IPS DF 4.7 (cell line): ENCODE results near the gene THEM5.

Experiments used
- DNase-seq: peaks from one replicate; pipeline ENCODE4 v3.0.0-alpha.2; 2013; ENCODE audit warnings: low spot score; ENCODE audit errors: extremely low read depth

Gene THEM5

GRCh38 chr1:151819976-151820623, 33.4 kb downstream of the THEM5 start:
- DNase-seq, result no peak

DNA sequence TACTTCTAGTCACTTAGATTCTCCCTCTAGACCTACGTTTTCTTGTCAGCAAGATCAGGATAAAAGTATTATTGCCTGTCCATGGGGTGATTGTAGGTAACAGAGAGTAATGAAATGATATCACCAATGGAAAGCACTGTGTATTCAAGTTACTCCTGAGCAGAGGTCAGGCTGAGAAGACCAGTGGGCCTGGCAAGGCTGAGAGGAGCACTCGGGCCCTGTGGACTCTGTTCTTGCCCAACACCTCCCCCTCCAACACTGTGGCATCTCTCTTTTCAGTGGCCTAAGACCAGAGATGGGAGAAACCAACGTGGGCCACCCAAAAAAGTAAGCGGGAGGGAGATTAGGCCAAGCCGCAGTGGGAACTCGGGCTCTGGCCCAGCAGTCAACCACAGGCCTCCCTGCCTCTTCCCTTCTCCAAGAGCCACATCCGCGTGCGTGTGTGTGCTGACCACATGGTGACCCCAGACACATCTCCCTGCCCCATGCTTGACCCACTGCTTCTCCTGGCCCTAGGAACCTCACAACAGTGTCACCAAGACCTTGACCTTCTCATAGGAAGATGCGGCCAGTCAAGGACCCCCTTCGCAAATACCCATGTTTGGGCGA, 34.2 kb downstream of the THEM5 start:
- DNase-seq, result no peak

GRCh38 chr1:151817353-151817730, 36.2 kb downstream of the THEM5 start:
- no peak for DNase-seq

GRCh38 chr1:151816548-151817352, 36.8 kb downstream of the THEM5 start:
- no peak for DNase-seq

DNA sequence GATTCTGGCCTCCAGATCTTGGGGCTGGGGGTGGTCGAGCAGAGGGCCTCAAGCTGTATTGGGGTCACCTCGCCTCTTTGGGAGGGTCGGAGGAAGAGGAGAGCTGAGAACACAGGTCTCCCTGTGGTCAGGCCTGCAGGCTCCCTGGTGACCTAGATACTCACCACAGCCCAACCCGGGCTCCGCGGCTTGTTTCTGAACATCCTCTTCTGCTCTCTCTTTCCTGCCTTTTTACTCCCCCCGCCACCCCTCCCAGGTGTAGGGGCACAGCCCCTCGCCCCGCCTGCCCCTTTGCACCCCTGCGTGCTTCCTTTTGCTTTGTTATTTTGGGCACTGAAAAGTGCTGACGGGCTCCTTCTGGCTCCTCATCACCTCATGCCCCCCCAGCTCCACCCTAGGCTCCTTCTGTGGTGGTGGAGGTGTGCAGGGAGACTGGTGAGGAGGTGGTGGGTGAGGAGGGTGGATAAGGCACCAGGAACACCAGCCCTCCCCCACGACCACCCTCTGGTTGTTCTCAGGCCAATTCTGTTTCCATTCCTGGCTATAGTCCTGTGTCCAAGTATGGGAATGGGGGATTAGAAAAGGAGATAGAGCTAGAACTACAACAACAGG, 37.7 kb downstream of the THEM5 start:
- no peak for DNase-seq

DNA sequence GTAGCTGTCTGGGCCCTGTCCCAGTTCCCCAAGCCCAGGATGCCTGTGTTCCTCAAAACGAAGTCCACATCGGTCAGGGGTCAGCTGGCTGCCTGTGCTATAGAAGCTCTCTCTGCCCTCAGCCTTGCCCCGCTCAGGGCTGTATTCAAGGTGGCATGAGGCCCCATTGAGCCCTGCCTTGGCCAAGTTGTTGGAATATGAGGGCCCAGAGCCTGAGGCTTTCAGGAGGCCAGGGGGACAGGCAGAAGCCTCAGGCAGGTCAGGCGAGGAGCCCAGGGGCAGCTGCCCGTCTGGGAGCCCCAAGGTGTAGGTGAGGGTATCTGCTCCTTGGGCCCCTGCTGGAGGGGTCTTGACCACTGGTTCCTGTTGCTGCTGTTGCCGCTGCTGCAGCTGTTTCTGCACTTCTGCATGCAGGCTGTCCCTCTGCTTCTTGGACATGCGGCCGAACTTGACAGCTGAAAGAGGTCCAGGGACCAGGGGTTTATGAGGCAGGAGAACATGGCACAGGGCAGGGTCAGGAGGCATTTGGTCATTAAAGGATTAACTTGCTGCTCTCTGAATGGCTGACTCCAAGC, 38.5 kb downstream of the THEM5 start:
- DNase-seq, result no peak

- DNase-seq, result no peak
These were observed 39.1 kb downstream of the THEM5 start for GRCh38 chr1:151814426-151814825.

- DNase-seq, result no peak
These were observed 40.1 kb downstream of the THEM5 start for GRCh38 chr1:151813271-151813977.

GRCh38 chr1:151811181-151811580, 42.3 kb downstream of the THEM5 start:
- no peak for DNase-seq

GRCh38 chr1:151809985-151810556, 43.4 kb downstream of the THEM5 start:
- no peak for DNase-seq

DNA sequence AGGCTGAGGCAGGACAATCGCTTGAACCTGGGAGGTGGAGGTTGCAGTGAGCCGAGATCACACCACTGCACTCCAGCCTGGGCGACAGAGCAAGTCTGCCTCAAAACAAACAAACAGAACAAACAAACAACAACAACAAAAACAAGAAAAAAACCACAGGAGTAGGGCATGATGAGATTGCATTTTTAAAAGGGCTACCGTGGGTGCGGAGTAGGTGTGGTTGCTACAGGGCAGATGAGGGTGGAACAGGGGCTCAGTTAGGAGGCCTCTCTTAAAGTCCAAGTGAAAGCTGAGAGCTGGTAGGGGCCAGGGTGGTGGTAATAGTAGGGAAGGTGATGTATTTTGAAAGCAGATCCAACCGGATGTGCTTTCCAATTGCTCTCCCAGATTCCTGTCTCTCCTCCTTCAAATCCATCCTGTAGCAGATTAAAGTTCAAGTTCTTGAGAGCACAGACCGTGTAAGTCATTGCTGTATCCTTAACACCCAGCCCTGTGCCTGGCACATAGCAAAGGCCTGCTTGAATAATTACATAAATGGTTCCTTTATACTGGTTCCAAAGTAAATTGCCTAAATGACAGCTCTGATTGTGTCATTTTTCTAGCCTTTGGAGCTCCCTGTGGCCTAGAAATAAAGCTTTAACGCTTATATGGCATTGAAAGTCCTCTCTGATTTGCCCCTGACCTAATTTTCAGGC, 44.1 kb downstream of the THEM5 start:
- no peak for DNase-seq

DNA sequence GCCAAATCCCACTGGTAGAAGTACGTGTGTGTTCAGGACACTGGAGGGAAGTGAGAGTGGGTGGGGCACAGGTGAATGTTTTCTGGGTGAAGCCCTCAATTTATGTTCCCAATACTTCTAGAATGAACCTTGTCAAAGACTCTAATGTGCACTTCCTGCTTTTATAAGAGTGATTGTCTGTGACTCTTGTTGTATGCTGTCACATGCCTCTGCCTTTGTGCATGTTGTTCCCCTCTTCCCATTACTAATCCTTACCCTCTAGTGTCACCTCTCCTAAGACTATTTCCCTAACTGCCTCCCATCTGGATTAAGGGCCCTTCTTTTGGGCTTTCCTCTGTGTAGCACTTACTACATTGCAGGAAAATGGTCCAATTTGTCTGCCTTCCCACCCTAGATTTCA, 45.7 kb downstream of the THEM5 start:
- no peak for DNase-seq

- DNase-seq, result no peak
These were observed 46.4 kb downstream of the THEM5 start for GRCh38 chr1:151807131-151807530.

GRCh38 chr1:151806170-151806569, 47.3 kb downstream of the THEM5 start:
- no peak for DNase-seq

DNA sequence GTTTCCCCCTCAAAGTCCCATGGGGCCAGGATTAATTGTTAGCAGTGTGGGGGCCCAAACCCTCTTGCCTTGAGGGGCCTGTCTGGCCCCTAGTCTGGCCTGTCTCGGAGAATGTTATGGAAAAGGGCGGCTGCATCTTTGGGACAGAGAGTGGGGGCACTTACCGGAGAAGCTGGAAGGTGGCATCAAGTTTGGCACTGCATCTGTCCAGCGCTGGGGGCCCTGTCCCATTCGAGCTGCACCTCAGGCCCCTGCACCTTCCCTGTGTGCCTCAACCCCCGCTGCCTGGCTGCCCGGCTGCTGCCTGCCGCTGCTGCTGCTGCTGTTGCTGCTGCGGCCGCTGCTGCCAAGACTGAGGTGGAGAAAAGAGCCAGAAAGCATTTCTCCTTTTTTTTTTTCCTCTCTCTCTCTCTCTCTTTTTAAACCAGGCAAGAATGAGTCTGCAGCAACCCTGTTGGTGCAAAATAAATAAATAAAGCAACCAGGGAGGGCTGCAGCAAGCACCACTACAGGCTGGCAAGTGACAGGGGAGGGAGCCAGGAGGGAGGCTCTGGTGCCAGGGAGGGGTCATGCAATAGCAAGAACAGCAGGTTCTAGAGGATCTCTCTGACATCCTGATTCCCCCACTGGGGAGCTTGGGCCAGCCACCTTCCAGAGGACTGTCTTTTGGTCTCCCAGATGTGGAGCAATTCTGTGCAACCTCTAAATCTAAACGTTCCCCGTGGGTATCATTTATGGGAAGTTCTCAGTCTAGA, 48.3 kb downstream of the THEM5 start, which contains the start of gene LINGO4:
Gene LINGO4, minus strand, starts transcription at position 354 of the 755 bp plus-strand sequence. CDS start 2,715 bp downstream, outside the sequence.
- no peak for DNase-seq

DNA sequence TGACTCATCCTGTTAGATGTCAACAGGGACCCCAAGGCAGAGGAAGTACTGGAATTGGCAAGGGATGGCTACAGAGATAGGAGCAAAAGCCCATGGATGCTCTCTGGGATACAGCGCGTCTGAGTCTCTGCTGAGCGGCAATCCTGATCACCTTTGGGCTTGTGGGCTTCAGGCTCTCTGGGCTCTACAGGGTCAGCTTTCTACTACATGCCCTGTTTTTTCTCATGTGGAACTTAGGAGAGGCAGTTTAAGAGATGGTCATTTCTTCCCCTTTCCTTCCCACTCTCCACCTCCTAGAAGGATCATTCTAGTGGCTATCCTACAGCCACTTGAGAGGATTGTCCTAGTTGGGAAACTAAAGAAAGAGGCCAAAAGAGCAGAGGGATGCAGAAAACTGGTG, 49.6 kb downstream of the THEM5 start:
- DNase-seq, result no peak

GRCh38 chr1:151803164-151803563, 50.3 kb downstream of the THEM5 start:
- DNase-seq, result no peak

- no peak for DNase-seq
These were observed 51.1 kb downstream of the THEM5 start for GRCh38 chr1:151802372-151802771.

- no peak for DNase-seq
These were observed 51.7 kb downstream of the THEM5 start for GRCh38 chr1:151801846-151802245.
